Right atrium auricular region (tissue), 2 donors: Measurements from ENCODE around the gene ATL1. TPM values are rescaled to one million over a fixed set of nuclear protein-coding genes. Genes with fewer than 3 reads are reported as not detected.

Experiments used
- DNase-seq: peaks from one replicate; pipeline ENCODE4 v3.0.0-alpha.2; 2019; ENCODE audit warnings: low spot score
- H3K27ac ChIP-seq, 2 donors: fragments of 200-600 bp; sonication (generic); 1 replicate in 1 of 2; 2 replicates in 1 of 2; pipeline ENCODE4 v1.5.1; 2016 to 2019
- H3K27me3 ChIP-seq, 2 donors: fragments of 200-600 bp; sonication (generic); one replicate each; pipeline versions ENCODE4 v1.5.1 to v1.6.0; 2017 to 2019
- H3K36me3 ChIP-seq: fragments of 200-600 bp; sonication (generic); one replicate; pipeline ENCODE4 v1.5.1; 2016
- H3K4me1 ChIP-seq, 2 donors: fragments of 200-600 bp; sonication (generic); one replicate each; pipeline versions ENCODE4 v1.5.1 to v1.6.0; 2017 to 2019
- H3K4me3 ChIP-seq, 2 donors: fragments of 200-600 bp; sonication (generic); 1 replicate in 1 of 2; 2 replicates in 1 of 2; pipeline ENCODE4 v1.5.1; 2017 to 2019; ENCODE audit warnings: mild to moderate bottlenecking in 1 of 2, moderate library complexity in 1 of 2
- H3K9me3 ChIP-seq, 2 donors: fragments of 200-600 bp; sonication (generic); one replicate each; pipeline ENCODE4 v1.5.1; 2019
- CTCF ChIP-seq, 2 donors: fragments of 200-600 bp; sonication (generic); IDR thresholded peaks; one replicate each; pipeline ENCODE4 v1.5.1; 2019; ENCODE audit warnings: antibody characterized with exemption in 2 of 2
- total RNA-seq, 2 donors: library from RNA; depleted of rRNA; stranded (reverse); fragments of >200 nt; gene quantifications; one replicate each; pipeline ENCODE4 v1.1.0, GENCODE V29; 2016

Gene ATL1
- total RNA-seq, 2 donors from 2014 or later, result 2.2 to 2.6 TPM

DNA sequence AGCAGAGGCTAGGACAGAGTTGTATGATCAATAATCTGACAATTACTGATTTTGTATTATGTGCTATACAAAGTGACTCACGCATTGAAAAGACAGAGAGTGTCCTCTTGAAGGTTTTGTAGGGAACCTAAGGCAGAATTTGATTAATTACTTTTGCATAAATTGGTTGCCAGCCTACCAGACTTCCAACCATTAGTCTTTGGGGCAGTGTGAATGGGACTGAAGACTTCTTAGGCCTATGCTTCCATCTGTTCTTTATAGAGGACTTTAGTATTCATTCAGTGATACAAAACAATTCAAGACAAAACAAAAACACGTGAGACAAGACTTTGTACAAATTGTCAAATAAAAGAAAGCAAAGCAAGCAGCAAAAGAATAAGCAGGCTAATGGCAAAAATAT lies 46.5 kb downstream of the ATL1 start:
- no peak for TF ChIP-seq CTCF (IDR thresholded peaks at IDR 0.05)
- no peak overlapping the region for H3K4me3 ChIP-seq
- H3K36me3 ChIP-seq, result no peaks in the 10 kb centered on the region
- no peaks in the 10 kb centered on the region for H3K27me3 ChIP-seq
- DNase-seq, result no peak
- no peaks in the 10 kb centered on the region for H3K4me1 ChIP-seq
- H3K27ac ChIP-seq, result no peak overlapping the region
- H3K9me3 ChIP-seq, result no peaks in the 10 kb centered on the region

GRCh38 chr14:50607181-50607580 lies 47.2 kb downstream of the ATL1 start:
- Histone ChIP-seq H3K9me3 (no peaks in the 10 kb centered on the region), H3K4me1 (no peaks in the 10 kb centered on the region), H3K4me3 (no peak overlapping the region), H3K27ac (no peak overlapping the region), H3K36me3 (no peaks in the 10 kb centered on the region), H3K27me3 (no peaks in the 10 kb centered on the region)
- DNase-seq, result no peak
- no peak for TF ChIP-seq CTCF (IDR thresholded peaks at IDR 0.05)

- Histone ChIP-seq H3K36me3 (no peaks in the 10 kb centered on the region), H3K4me3 (no peak overlapping the region), H3K9me3 (no peaks in the 10 kb centered on the region), H3K4me1 (no peaks in the 10 kb centered on the region), H3K27me3 (no peaks in the 10 kb centered on the region), H3K27ac (no peak overlapping the region)
- DNase-seq, result no peak
- no peak for TF ChIP-seq CTCF (IDR thresholded peaks at IDR 0.05)
Measured at GRCh38 chr14:50607761-50608160, 47.8 kb downstream of the ATL1 start.

DNA sequence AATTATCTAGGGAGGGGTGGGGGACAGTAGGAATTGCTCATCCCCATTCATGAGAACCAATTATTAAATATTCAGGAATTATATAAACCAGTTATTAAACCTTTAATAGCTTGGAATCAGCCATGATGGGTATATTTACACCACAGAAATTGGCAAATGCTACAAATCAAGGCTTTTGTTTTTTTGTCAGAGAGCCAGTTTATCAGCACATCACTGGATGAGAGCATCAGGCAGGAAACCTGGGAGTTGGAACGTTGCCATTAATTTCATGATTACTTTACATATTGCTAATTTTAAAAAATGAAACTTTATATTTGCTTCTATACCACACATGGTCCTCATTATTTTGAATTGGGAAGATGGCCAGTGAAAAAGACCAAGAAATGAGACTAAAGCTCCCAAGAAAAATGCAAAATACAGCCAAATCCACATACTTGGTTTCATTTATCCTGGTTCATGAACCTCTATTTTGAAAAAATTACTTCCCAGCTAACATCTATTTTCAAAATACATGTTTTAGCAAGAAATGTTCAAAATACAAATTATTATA lies 48.4 kb downstream of the ATL1 start:
- TF ChIP-seq CTCF (IDR thresholded peaks at IDR 0.05), result no peak
- no peak overlapping the region for H3K27ac ChIP-seq
- no peaks in the 10 kb centered on the region for H3K9me3 ChIP-seq
- H3K36me3 ChIP-seq, result no peaks in the 10 kb centered on the region
- no peak overlapping the region for H3K4me3 ChIP-seq
- H3K27me3 ChIP-seq, result no peaks in the 10 kb centered on the region
- DNase-seq, result no peak
- H3K4me1 ChIP-seq, result no peaks in the 10 kb centered on the region

GRCh38 chr14:50610465-50610864 lies 50.5 kb downstream of the ATL1 start:
- no peak for DNase-seq

More at GRCh38 chr14:50610465-50610864, 50.5 kb downstream of the ATL1 start:
- Histone ChIP-seq H3K27me3 (no peaks in the 10 kb centered on the region), H3K36me3 (no peaks in the 10 kb centered on the region), H3K27ac (no peak overlapping the region), H3K4me3 (no peak overlapping the region), H3K9me3 (no peaks in the 10 kb centered on the region), H3K4me1 (no peaks in the 10 kb centered on the region)
- TF ChIP-seq CTCF (IDR thresholded peaks at IDR 0.05), result no peak
